Measurements from ENCODE around the gene MBD6. TPM values are rescaled to one million over a fixed set of nuclear protein-coding genes. Genes with fewer than 3 reads are reported as not detected.

MBD6 gene
- total RNA-seq, 1 experiment from 2014 or later: 66.8 TPM

- no peaks in the 10 kb centered on the region for H4K20me1 ChIP-seq (ENCODE audit: control insufficient read depth, insufficient read depth, insufficient read length)
- no peak overlapping the region for H3K27ac Mint-ChIP-seq
Measured at GRCh38 chr12:57511161-57511560, 11.5 kb upstream of the MBD6 start.

More at GRCh38 chr12:57511161-57511560, 11.5 kb upstream of the MBD6 start:
- Histone ChIP-seq H3K23me2 (ENCODE audit: insufficient read length, low read depth, low read length, poor library complexity, severe bottlenecking) (no peaks in the 10 kb centered on the region), H3K4ac (ENCODE audit: low read depth, low read length) (no peak overlapping the region), H4K5ac (ENCODE audit: insufficient read length, low read depth, low read length) (no peak overlapping the region), H3K9ac (ENCODE audit: extremely low read depth, insufficient read length, low read length) (no peak overlapping the region), H3K23ac (ENCODE audit: insufficient read length, low read depth, low read length) (no peak overlapping the region), H2BK120ac (ENCODE audit: low read depth, low read length, poor library complexity, severe bottlenecking) (no peak overlapping the region), H2BK5ac (ENCODE audit: insufficient read length, low read length) (no peak overlapping the region), H3K56ac (ENCODE audit: insufficient read length, low read depth, low read length) (no peak overlapping the region), H2AFZ (ENCODE audit: low read length) (no peak overlapping the region), H2BK12ac (ENCODE audit: insufficient read length, low read depth, low read length) (no peak overlapping the region), H3K9me3 (ENCODE audit: control insufficient read depth, low read depth, low read length) (no peaks in the 10 kb centered on the region), H3K79me1 (ENCODE audit: insufficient read depth, low read depth, low read length, poor library complexity, severe bottlenecking) (no peaks in the 10 kb centered on the region), H3K18ac (ENCODE audit: insufficient read length, low read depth, low read length) (no peak overlapping the region), H3K4me2 (ENCODE audit: insufficient read depth, insufficient read length, low read length) (no peak overlapping the region), H4K91ac (ENCODE audit: insufficient read length, low read depth, low read length) (no peak overlapping the region), H3K4me1 (ENCODE audit: insufficient read depth, low read length) (no peaks in the 10 kb centered on the region), H4K8ac (replicated peaks; ENCODE audit: insufficient read length, low read depth, low read length) (no peak overlapping the region), H2BK15ac (ENCODE audit: low read depth, low read length) (no peak overlapping the region), H3K14ac (ENCODE audit: insufficient read depth, low read length) (no peak overlapping the region), H2BK20ac (ENCODE audit: low read depth, low read length, poor library complexity, severe bottlenecking) (no peak overlapping the region), H3K27me3 (ENCODE audit: insufficient read depth, low read length) (no peaks in the 10 kb centered on the region), H3K79me2 (ENCODE audit: insufficient read depth, low read length) (0 out of 2 replicates have a peak, but pooled peaks cover 1% of the 10 kb centered on the region), H2AK5ac (ENCODE audit: insufficient read length, low read length) (no peak overlapping the region), H3T11ph (ENCODE audit: low read length) (no peak overlapping the region), H3K27ac (ENCODE audit: insufficient read length, low read depth, low read length) (no peak overlapping the region)
- Mint-ChIP-seq H3K4me3 (no peak overlapping the region), H3K9me3 (peaks cover 0 to 2% of the 10 kb centered on the region in 2 experiments; a peak in 1 of 5 replicates), H3K4me1 (no peaks in the 10 kb centered on the region), H3K36me3 (ENCODE audit: insufficient read depth in 1 of 3, low read depth in 3 of 3) (peaks cover 70 to 85% (median 72%) of the 10 kb centered on the region in 3 experiments; a peak in 6 of 7 replicates), H3K27me3 (ENCODE audit: low read depth) (0 out of 2 replicates have a peak, but pooled peaks cover 2% of the 10 kb centered on the region)
- DNase-seq: no peak
- WGBS (ENCODE audit: extremely low coverage, insufficient read length, low lambda C conversion rate): no CpG with 5 or more reads among the region's 4 CpGs
- no peak for TF ChIP-seq CTCF (conservative IDR thresholded peaks at IDR 0.05)

Data from H9 (cell line).